ENCODE data around the gene IL17RE. TPM values are rescaled to one million over a fixed set of nuclear protein-coding genes. Genes with fewer than 3 reads are reported as not detected.

IL17RE gene
- total RNA-seq, 1 experiment from 2014 or later: 2.3 TPM

DNA sequence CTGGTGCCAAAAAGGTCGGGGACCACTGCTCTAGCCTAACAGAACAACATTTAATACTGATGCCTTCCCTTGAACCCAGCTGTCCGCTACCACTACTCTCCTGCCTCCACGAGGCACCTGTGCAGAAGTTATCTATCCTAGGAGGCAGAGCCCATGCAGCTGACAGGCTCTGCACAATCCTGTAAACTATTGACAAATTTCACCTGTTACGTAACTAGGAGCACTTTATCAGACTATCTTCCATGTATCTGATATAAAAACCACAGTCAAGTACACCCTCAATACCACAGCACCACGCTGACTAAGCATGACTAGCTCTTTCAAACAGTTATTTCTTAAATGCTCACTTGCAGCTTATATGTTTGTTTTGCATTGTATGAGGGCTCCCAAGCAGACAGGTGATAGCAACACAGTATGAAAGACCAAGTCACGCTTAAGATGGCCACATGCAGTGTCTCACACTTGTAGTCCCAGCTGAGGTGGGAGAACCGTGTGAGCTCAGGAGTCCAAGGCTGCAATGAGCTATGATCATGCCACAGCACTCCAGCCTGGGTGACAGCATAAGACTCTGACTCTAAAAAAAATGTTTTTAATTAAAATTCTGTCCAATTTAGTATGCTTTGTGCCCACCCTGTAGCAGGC lies 9.8 kb downstream of the IL17RE start:
- DNase-seq (ENCODE audit: low spot score): no peak
- CTCF ChIA-PET: no interaction called here
- intact Hi-C loops (cut with micrococcal nuclease; ENCODE audit: unreplicated experiment): no loop called here

DNA sequence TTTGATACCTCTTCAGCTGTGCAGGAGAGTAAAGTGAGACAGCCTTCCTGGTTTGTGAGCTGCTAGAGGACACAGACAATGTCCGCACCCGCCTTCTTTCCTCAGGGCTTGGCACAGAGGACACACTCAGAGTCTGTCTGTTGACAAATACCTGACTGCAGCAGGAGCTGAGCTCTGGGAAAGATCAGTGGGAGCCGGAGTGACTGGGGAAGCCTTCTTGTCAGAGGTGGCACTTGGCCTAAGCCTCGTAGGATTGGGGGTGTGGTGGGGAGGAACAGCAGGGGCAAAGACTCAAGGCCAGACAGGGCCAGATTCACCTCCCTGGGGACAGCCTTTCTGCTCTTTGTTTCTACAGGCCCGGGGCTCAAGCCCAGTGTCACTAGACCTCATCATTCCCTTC lies 11.0 kb downstream of the IL17RE start:
- intact Hi-C loops (cut with micrococcal nuclease; ENCODE audit: unreplicated experiment): no loop called here
- DNase-seq (ENCODE audit: low spot score): no peak
- TF ChIP-seq EZH2 (IDR thresholded peaks at IDR 0.05; ENCODE audit: borderline replicate concordance, low read depth, low read length, poor library complexity, severe bottlenecking) (no peak), CTCF (conservative IDR thresholded peaks at IDR 0.05; ENCODE audit: low read depth, low read length) (no peak)
- POLR2A ChIA-PET (ENCODE audit: low non-redundant PET): no interaction called here
- no peak overlapping the region for H3K27ac ChIP-seq (ENCODE audit: low read depth, low read length, poor library complexity, severe bottlenecking)
- no peaks in the 10 kb centered on the region for H3K9me3 ChIP-seq (ENCODE audit: low read depth, low read length, poor library complexity, severe bottlenecking)
- H3K4me3 ChIP-seq (ENCODE audit: low read depth, low read length, poor library complexity, severe bottlenecking): no peak overlapping the region
- BruUV-seq (replicated peaks): no TSS peak
- no peaks in the 10 kb centered on the region for H3K27me3 ChIP-seq (replicated peaks; ENCODE audit: insufficient read depth, low read depth, low read length, poor library complexity)
- H3K4me1 ChIP-seq (ENCODE audit: insufficient read depth, low read length, poor library complexity, severe bottlenecking): peaks cover 29% of the 10 kb centered on the region
- no peaks in the 10 kb centered on the region for H3K36me3 ChIP-seq (ENCODE audit: insufficient read depth, low read length, poor library complexity, severe bottlenecking)
- CTCF ChIA-PET: no interaction called here

More for the DNA sequence above, 9.8 kb downstream of the IL17RE start:
- Histone ChIP-seq H3K36me3 (ENCODE audit: insufficient read depth, low read length, poor library complexity, severe bottlenecking) (no peaks in the 10 kb centered on the region), H3K4me3 (ENCODE audit: low read depth, low read length, poor library complexity, severe bottlenecking) (no peak overlapping the region), H3K27me3 (replicated peaks; ENCODE audit: insufficient read depth, low read depth, low read length, poor library complexity) (no peaks in the 10 kb centered on the region), H3K27ac (ENCODE audit: low read depth, low read length, poor library complexity, severe bottlenecking) (no peak overlapping the region), H3K9me3 (ENCODE audit: low read depth, low read length, poor library complexity, severe bottlenecking) (no peaks in the 10 kb centered on the region), H3K4me1 (ENCODE audit: insufficient read depth, low read length, poor library complexity, severe bottlenecking) (peaks cover 26% of the 10 kb centered on the region)
- no peak for TF ChIP-seq EZH2 (IDR thresholded peaks at IDR 0.05; ENCODE audit: borderline replicate concordance, low read depth, low read length, poor library complexity, severe bottlenecking)
- no peak for TF ChIP-seq CTCF (conservative IDR thresholded peaks at IDR 0.05; ENCODE audit: low read depth, low read length)
- BruUV-seq (replicated peaks): no TSS peak
- POLR2A ChIA-PET (ENCODE audit: low non-redundant PET): interaction anchor here (0.6 kb wide), 1 partner anchor 754 kb away, joined by 3 read pairs; no protein-coding TSS in a partner anchor

GRCh38 chr3:9914011-9914410 lies 11.4 kb downstream of the IL17RE start:
- intact Hi-C loops (cut with micrococcal nuclease; ENCODE audit: unreplicated experiment): no loop called here
- DNase-seq (ENCODE audit: low spot score): no peak
- Histone ChIP-seq H3K36me3 (ENCODE audit: insufficient read depth, low read length, poor library complexity, severe bottlenecking) (no peaks in the 10 kb centered on the region), H3K4me3 (ENCODE audit: low read depth, low read length, poor library complexity, severe bottlenecking) (no peak overlapping the region), H3K4me1 (ENCODE audit: insufficient read depth, low read length, poor library complexity, severe bottlenecking) (peaks cover 29% of the 10 kb centered on the region), H3K27ac (ENCODE audit: low read depth, low read length, poor library complexity, severe bottlenecking) (no peak overlapping the region), H3K27me3 (replicated peaks; ENCODE audit: insufficient read depth, low read depth, low read length, poor library complexity) (no peaks in the 10 kb centered on the region), H3K9me3 (ENCODE audit: low read depth, low read length, poor library complexity, severe bottlenecking) (no peaks in the 10 kb centered on the region)
- POLR2A ChIA-PET (ENCODE audit: low non-redundant PET): no interaction called here
- CTCF ChIA-PET: no interaction called here
- BruUV-seq (replicated peaks): no TSS peak
- TF ChIP-seq CTCF (conservative IDR thresholded peaks at IDR 0.05; ENCODE audit: low read depth, low read length): no peak
- no peak for TF ChIP-seq EZH2 (IDR thresholded peaks at IDR 0.05; ENCODE audit: borderline replicate concordance, low read depth, low read length, poor library complexity, severe bottlenecking)
